Measurements from ENCODE around the gene SUPT4H1.

- TF ChIP-seq POLR2AphosphoS5 (IDR thresholded peaks at IDR 0.05; ENCODE audit: borderline replicate concordance, low read depth, low read length) (no peak), EZH2 (IDR thresholded peaks at IDR 0.05) (no peak), FOXP2 (optimal IDR thresholded peaks at IDR 0.05; ENCODE audit: control extremely low read depth, extremely low read length, insufficient read depth) (no peak)
Measured at GRCh38 chr17:58371300-58371950, 19.4 kb upstream of the SUPT4H1 start.
